HG03457 (cell line): Measurements from ENCODE around the gene ANAPC15.

Experiments
- ATAC-seq: cut with Tn5 transposase; IDR thresholded peaks from one replicate; pipeline ENCODE4 v1.9.1; 2021; ENCODE audit warnings: moderate number of reproducible peaks; ENCODE audit not compliant: unreplicated experiment

Gene ANAPC15

DNA sequence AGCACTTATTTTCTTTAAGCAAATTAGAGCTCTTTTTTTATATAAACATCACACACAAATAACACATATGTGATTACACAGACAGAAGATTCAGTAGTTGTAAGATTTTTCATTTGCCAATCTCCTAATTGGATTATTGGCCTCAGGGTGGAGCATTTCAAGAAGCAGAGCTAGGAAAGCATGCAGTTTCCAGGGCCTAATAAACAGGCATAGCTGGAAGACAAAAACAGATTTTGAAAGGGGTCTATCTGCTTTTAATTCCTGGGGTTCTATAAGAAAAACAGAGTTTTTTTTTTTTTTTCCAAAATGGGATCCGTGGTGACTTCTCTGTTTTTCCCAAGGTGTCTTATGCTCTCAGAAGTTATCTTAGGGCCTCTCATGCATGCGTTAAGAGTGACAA lies 15.4 kb upstream of the ANAPC15 start:
- ATAC-seq = no peak

DNA sequence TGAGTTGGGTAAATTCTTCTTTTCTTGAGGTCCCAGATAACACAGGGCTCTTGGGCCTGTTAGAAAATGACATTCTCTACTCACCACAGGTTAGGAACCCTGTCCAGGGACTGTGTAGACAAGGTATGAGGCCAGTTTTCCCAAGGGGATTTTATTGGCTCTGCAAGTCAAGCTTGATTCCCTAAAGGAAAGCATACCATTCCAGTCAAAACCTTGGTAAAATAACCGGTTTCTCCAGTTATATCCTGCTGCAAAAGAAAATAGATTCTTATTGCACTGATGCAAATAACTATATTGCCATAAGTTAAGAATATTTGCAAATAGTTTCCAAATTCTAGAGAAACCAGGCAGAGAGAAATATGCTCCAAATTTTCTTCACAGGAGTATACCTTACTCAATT lies 13.5 kb upstream of the ANAPC15 start:
- ATAC-seq = no peak

DNA sequence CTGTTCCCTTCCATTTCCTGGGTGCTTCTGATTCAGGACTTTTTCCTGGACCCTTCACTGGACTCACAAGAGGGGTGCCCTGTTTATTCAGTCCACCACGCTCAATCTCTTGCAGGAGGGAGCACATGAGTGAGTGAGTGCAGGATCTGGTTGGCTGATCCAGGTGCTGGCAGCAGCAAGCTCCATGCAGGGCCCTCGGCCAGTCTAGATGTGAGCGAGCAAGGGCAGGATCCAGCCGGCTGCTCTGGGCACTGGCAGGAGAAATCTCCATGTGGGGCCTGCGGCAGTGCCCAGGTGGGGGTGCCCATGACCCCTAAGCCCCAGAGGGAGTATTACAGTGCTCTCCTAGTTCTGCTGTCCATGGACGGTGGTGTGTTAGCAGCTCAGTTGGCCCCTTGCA lies 11.6 kb upstream of the ANAPC15 start:
- ATAC-seq = no peak

DNA sequence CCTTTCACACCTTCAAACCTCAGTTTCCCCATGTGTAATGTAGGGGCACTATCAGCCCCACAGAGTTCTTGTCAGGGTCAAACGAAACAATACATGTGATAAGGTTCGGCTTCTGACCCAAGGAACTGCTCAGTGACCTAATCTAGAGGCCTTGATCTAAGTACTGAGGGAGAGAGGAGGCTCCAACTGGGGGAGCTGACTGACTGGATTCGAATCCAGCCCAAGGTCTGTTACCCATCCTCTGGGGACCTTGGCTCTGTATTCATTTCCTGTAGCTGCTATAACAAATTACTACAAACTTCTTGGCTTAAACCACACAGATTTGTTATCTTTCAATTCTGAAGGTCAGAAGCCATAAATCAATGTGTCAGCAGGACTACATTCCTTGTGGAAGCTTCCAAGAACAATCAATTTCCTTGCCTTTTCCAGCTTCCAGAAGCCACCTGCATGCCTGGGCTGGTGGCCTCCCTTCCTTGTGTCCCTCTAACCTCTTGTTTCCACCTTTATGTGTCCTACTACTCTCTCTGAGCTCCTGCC lies 10.7 kb upstream of the ANAPC15 start:
- ATAC-seq = no peak

DNA sequence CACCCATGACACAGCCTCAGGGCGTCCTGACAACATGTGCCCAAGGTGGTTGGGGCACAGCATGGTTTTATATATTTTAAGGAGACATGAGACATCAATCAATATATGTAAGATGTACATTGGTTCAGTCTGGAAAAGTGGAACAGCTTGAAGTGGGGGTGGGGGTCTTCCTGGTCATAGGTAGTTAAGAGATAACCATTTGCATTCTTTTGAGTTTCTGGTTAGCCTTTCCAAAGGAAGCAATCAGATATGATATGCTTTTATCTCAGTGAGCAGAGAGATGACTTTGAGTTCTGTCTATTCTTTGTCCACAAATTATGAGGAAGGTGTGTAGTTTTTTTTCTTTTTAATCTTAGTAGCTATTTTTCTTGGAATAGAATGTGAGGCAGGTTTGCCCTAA lies 10.1 kb upstream of the ANAPC15 start:
- no peak for ATAC-seq

DNA sequence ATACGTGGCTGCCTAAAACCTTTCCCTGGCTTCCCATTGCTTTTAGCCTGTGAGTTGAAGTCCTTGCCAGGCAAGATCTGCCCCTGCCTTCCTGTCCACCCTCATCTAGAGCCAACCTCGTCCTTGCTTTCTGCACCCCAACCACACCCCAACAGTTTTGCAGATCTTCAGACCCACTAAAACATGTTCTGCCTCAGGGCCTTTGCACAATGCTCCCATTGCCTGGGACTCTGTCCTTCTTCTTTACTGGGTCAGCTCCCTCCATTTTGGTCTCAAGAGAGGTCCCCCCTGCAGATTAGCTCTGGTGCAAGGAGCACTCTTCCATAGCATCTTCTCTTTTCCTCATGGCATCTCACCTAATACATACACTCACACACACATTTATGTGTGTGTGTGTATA lies 8.4 kb upstream of the ANAPC15 start:
- ATAC-seq = no peak

DNA sequence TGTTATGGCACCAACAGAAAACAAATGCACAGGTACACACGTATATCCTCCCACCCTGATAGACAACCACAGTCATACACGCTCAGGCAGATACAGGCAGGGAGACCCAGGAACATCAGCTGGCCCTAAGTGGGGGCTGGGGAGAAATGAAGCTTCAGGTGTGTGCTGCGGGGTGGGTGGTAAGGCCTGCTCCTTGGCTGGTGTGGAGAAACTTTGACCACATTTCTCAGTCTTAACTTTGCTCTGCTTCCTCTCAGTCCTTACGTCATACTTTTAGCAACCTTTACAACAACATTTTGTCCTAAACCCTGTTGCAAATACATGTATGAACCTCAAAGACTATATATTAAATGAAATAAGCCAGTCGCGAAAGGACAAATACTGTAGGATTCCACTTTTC lies 6.7 kb upstream of the ANAPC15 start:
- ATAC-seq = no peak

DNA sequence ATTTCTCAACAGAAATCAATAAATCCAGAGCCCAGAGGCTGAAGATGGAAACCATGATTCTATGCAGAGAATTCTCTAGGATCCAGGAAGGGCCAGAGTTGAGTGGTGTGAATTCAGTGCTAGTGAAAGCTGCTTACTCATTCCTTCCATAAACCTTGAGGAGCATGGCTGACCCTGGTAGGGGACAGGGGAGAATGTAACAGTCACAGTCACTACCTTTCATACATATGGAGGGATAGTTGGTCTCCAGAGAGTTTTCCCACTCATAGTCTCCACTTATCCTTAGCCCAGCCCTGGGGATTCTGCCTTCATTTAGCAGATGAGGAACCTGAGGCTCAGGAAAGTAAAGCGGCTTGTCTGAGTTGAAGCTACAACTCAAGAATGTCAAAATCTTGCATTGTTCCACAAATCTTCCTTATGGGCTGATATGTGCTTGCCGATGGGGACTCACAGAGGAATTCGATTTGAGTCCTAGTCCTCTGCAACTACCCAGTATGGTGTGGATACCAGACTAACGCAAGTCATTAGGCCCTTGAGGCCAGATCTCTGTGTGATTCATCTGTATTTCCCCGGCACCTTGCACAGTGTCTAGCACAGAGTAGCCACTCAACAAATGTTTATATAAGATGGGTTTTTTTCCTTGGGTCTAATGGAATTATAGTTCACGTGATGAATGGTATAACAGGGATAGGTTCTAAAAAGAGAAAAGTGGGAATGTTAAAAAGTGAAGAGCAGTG lies 3.7 kb upstream of the ANAPC15 start:
- ATAC-seq = no peak

DNA sequence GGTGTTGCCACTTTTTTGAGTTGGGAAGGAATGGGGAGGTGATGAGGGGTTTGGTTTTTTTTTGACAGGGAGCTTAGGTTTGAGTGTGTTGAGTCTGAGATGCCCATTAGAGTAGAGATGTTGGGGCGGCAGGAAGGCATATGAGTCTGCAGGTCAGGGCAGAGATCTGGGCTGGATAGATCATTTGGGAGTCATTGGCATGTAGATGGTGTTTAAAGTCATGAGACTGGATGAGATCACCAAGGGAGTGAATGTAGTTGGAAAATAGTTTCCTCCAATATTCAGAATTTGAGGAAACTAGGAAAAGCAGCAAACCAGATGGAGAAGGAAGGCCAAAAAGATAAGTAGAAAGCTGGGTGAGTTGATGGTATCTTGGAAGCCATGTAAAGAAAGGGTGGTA lies 2.1 kb upstream of the ANAPC15 start:
- ATAC-seq = no peak

DNA sequence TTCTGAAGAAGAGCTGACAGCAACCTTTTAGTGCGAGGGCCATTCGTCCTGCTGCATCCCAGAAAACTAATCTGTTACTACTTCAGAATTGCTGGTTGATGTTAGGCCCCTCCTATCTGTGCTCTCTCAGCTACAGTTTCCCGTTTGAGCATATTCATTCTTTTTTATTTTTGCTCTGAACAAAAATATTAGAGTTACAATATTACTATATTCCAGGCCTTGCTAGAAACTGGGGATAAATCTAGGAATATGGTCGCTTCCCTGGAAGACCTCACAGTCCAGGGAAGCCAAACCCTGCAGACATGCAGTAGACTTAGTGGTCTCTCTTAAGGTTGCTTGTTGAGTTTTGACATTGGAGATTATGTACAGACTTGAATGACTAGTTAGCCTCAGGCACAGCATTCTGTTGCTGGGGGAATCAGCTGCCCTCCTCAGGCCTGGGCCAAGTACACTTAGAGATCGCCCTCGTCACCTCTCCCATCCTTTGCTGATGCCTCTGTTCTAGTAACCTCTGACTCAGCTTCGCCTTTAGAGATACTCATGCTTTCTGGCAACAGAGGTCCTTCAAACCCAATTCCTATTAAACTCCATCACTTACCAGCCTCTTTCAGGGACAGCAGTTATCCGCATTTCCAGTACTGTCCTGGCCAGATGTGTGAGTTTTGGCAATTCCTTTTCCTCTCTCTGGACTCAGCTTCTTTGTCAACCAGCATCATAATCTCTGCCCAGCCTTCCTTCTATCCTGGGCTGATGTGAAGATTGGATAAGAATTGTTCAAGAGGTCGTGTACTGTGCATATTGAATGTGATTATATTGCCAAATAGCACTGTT lies 698 bp upstream of the ANAPC15 start:
- ATAC-seq = no peak

DNA sequence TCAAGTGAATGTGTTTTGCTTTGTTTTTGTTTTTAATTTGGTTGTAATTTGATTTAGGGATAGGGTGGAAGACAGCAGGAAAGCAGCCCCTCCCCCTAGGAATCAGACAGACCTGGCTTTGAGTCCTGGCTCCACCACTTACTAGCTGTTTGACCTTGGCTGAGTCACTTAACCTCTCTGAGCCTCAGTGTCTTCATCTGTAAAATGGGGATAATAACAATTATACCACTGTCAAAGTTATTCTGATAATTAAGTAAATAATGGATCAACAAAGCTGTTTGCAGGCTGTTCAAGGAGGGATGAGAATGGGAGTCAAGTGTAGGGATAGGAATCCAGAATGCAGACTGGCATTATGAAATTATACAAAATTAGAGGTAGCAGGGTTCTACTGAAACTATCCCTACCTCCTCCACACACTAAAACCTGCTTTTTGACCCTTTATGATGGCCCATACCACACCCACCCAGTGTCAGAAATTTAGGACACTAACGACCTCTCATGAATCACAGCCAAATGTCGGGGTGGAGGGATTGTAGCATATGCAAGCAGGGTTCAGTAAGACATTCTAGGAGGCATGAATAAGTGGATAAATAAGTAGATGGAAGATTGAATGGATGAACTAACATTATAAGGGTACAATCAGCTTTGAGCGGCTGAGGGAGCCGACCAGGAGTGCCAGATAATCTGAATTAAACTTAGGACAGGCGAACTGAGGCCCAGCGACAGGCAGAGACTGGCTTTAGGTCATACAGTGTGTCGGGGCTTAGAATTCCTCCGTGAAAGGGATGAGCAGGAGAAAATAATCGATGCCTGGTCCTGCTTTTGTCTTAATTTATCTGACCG lies 974 bp downstream of the ANAPC15 start:
- ATAC-seq = no peak

DNA sequence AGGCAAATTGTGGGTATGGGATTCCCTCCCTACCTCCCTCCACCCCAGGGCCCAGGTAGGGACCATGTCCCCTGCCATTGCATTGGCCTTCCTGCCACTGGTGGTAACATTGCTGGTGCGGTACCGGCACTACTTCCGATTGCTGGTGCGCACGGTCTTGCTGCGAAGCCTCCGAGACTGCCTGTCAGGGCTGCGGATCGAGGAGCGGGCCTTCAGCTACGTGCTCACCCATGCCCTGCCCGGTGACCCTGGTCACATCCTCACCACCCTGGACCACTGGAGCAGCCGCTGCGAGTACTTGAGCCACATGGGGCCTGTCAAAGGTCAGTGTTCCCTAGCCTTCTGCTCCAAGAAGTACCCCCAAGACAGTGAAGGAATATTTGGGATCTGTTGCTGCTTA lies 6.6 kb downstream of the ANAPC15 start, which contains the start of gene TOMT:
Gene TOMT, plus strand, starts transcription at position 37 of the 400 bp plus-strand sequence. Its CDS starts 28 bp downstream, at position 65.
- no peak for ATAC-seq

DNA sequence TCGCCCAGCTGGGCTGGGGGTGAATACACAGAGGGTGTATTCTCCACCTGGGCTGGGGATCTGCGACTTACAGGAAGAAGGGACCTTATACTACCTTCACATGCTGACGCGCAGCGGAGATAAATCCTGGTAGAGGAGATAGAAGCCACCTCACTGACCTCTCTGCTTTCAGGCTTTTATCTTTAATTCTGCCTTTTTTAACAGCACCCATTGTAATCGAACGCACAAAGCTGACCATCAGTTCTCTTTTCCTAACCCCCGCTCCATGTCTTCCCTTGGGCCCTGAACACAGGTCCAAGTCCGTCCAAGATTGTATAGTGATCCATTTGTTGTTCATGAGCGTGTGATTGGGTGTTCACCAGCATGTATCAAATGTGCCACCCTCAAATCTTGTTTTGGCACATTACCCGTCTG lies 8.7 kb downstream of the ANAPC15 start:
- ATAC-seq = no peak

DNA sequence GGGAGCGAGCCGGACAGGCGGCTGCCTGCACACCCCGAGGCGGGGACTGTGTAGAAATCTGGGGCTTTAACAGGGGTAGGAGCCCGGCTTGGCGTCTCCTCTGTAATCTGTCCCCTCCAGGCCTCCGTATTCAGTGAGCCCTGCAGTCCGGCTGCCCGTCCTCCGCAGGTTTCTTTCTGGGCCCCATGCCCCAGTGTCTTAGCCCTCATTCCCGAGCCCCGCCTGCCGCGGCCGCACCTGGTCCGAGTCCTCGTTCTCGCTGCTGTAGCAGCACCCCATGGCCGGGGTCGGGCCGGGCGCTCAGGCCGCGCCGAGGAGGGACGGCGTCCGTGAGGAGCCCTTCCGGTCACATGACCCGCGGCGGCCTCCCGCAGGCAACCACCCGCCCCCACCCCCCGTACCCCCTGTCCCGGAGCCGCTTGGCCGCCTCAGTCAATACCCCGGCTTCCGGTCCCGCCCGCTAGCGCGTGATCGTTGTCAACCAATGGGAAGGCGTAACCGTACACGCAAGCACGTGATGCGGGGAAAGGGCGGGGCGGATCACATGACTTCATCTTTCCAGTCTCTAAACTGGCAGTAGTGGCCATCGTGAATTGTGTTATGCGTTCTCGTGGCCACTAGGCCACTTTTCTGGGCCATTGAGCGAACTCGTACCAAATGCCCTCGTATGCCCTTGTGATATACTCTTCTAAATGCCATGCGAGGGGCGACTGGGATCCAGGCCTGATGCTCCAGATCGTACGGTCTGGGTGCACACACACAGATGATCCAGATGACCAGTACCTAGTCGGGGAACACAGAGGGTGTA lies 9.3 kb downstream of the ANAPC15 start, which contains the start of gene LAMTOR1:
Gene LAMTOR1, minus strand, starts transcription at position 352 of the 808 bp plus-strand sequence. Its CDS starts 73 bp downstream, at position 279.
- ATAC-seq = peak; percentile 63

DNA sequence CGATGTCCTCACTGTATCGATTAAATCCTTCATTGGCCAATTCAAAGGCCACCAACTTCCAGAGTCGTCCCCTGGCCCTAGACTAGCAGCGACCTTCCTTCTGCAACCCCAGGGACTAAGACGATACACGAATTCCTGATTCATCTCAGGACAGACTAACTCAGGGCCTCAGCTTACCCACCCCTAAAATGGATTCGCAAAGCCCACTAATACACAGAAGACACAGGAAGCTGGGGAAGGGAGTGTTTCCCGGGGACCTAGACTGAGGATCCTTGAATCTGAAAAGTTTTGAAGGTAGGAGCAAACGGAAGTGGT lies 9.9 kb downstream of the ANAPC15 start:
- no peak for ATAC-seq

DNA sequence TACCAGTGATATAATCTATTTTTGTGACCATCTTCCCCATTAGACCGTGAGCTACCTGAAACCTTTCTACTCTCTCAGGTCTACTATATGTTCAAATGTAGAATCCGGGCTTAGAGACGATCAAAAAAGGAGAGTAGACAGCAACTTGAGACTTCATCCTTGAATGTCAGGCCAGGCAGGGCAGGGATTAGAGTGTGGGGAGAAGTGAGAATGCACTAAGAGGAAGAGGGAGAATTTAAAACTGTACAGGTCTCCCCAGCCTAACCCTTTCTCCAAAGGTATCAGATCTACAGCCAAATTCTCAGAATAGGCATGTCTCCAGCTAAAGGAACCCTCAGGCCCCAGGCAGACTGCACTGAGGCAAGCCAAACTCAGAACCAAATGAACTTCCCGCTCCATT lies 10.3 kb downstream of the ANAPC15 start:
- no peak for ATAC-seq

DNA sequence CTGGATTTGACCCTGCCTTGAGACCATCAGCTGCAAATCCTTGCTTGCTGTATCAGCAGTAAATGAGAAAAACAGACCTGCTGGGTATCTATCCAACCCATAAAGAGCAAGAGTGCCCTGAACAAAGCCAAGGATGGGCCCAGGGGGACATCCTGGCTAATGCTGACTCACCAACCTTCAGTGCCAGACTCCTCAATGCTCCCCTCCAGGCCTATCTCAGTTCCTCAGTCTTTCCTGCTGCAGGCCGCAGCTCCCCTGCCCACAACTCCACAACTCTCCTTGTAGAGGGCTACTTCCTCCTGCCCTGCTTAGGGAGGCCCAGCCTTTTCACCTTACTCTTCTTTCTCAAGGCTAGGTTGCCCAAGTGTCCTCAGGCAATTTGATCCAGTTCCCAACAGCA lies 12.0 kb downstream of the ANAPC15 start:
- no peak for ATAC-seq

DNA sequence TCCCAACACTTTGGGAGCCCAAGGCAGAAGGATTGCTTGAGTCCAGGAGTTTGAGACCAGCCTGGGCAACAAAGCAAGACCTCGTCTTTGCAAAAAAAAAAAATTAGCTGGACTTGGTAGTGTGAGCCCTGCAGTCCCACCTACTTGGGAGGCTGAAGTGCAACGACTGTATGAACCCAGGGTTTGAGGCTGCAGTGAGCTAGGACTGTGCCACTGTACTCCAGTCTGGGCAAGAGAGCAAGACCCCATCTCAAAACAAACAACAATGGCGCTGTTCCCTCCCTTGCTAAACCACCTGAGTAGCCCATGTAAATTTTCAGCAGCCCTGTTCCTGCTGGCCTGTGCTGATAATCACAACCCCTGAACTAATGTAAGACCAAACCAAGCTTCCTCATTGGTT lies 12.5 kb downstream of the ANAPC15 start:
- no peak for ATAC-seq

DNA sequence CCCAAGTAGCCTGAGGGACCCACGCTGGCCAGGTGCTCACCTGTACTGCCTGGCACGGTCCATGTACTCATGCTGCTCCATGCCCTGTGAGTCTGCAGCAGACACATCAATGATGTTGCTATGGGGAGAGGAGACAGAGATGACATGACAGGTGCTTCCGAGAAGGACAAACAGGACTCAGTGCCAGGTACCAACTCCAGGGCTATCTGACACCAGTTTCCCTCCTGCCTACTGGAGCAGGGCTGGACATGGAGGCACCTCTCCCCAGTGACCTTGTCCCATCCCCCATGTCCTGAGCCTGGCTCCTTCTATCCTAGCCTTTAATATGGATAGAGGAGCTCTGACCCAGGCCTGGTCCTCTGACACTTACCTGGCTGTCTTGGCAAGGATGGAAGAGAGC lies 13.8 kb downstream of the ANAPC15 start:
- no peak for ATAC-seq

DNA sequence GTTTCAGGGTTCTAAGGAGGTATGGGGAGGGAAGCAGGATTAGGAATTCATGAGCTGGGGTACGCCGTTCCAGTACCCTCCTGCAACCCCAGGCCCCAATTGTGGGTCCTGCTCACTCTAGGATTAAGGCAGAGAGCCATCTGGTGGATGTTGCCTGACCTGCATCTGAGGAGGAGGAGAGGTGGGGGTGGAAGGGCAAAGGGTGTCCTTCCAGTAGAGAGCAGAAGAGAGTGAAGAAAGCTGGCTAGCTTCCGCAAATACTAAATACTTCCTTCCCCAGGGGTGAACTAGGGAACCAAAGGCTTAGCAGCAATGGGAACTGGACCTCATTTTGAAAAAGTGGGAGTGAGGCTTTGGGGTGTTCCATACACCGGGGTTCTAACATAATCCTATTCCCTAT lies 21.2 kb downstream of the ANAPC15 start:
- no peak for ATAC-seq
